T-helper 2 cell (primary cell): Measurements from ENCODE around the gene CSK.
"Not testable (repeated sequence)": the region's sequence is repeated elsewhere in the genome, so short reads cannot be mapped to it uniquely, and the experiment has no call there.

ENCODE experiments used
- DNase-seq, 5 experiments: peaks; one replicate each; pipeline versions ENCODE4 v3.0.0 to v3.0.0-alpha.2; 2012 to 2022

The CSK gene

GRCh38 chr15:74773329-74773728 lies 8.6 kb upstream of the CSK start:
- no peak for DNase-seq

- DNase-seq, result no peak
Observed at GRCh38 chr15:74773731-74774252, 8.1 kb upstream of the CSK start.

GRCh38 chr15:74775132-74775562 lies 6.7 kb upstream of the CSK start:
- no peak for DNase-seq

GRCh38 chr15:74775894-74776293 lies 6.0 kb upstream of the CSK start:
- DNase-seq, result no peak

- DNase-seq, result peak in 3 of 5 experiments; percentile 46 to 89 (median 73)
Observed at GRCh38 chr15:74776821-74777768, 4.8 kb upstream of the CSK start.

GRCh38 chr15:74777769-74778598 lies 3.9 kb upstream of the CSK start:
- DNase-seq, result no peak

GRCh38 chr15:74778599-74778970 lies 3.3 kb upstream of the CSK start:
- no peak for DNase-seq

- DNase-seq, result no peak
Observed at GRCh38 chr15:74779162-74779648, 2.7 kb upstream of the CSK start.

- DNase-seq, result peak in 3 of 5 experiments; percentile 43 to 89 (median 44)
Observed at GRCh38 chr15:74780523-74781430, 1.1 kb upstream of the CSK start.

GRCh38 chr15:74782259-74783071 lies 585 bp downstream of the CSK start:
- DNase-seq, result peak in 4 of 5 experiments; percentile 47 to 82 (median 64)

- peak in 1 of 5 experiments; percentile 66 for DNase-seq
Observed at GRCh38 chr15:74783072-74783807, 1.4 kb downstream of the CSK start.

- DNase-seq, result no peak
Observed at GRCh38 chr15:74783808-74784175, 1.9 kb downstream of the CSK start.

GRCh38 chr15:74784426-74785193 lies 2.7 kb downstream of the CSK start:
- DNase-seq, result no peak

GRCh38 chr15:74785194-74786032 lies 3.5 kb downstream of the CSK start:
- DNase-seq, result peak in 1 of 5 experiments; percentile 90

GRCh38 chr15:74786081-74786480 lies 4.2 kb downstream of the CSK start:
- not testable (repeated sequence) for DNase-seq

GRCh38 chr15:74786551-74787165 lies 4.8 kb downstream of the CSK start:
- DNase-seq, result no peak

GRCh38 chr15:74787251-74788041 lies 5.6 kb downstream of the CSK start:
- peak; percentile 67 to 98 (median 90) for DNase-seq
